ENCODE data around the gene POLG.
A peak's percentile ranks its signal among the peaks of the same experiment; 100 is the strongest.

Gene POLG

DNA sequence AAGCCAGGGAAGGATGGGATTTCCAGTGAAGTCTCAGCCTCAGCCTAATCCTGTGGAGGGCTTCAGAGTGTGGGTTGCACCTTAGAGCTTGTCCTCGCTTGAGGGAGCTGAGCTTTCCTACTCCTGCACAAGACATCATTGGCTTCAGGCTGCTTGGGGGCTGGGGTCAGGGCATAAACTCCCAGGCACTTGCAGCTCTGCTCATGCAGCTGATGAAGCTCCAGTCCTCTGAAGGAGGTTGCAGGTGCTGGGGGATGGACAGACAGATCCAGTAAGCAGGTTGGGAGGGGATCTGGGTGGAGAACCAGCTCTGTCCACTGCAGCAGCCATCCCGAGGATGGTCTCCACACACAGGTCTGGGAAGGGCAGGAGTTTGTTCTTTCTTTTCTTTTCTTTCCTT, 19.4 kb upstream of the POLG start:
- DNase-seq: no peak

DNA sequence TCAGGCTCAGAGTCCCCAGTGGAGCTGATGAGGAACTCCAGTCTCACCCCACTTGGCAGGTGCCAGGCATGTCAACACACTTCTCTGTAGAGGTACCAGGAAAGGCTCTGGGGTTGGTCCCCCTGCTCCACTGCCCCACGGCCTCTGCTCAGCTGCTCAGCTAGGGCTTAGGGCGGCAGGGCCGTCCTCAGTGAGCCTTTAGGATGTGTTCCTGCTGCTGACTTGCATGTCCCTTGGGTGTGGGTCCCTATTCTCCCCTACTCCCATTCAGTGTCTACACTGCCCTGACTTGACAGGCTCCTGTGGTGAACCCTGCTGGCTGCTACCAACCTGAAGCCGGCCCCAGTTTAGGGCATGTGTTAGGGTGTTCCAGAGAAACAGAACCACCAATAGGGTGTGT, 17.9 kb upstream of the POLG start:
- DNase-seq: no peak

DNA sequence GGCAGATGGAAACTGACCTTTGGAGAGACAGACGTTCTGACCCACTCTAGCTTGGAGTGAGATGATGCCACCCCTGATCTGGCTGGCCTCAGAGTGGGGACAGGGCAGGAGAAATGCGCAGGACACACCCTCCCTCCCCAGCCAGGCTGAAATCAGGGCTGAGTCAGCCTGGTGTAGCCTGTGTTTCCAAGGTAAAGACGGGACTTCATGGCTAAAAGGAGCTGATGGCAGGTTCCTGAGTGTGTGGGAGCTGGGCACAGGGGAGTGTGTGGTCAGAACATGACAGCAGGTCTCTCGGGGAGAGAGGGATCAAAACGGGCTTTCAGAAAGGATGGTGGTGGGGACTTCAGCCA, 14.6 kb upstream of the POLG start:
- no peak for DNase-seq

DNA sequence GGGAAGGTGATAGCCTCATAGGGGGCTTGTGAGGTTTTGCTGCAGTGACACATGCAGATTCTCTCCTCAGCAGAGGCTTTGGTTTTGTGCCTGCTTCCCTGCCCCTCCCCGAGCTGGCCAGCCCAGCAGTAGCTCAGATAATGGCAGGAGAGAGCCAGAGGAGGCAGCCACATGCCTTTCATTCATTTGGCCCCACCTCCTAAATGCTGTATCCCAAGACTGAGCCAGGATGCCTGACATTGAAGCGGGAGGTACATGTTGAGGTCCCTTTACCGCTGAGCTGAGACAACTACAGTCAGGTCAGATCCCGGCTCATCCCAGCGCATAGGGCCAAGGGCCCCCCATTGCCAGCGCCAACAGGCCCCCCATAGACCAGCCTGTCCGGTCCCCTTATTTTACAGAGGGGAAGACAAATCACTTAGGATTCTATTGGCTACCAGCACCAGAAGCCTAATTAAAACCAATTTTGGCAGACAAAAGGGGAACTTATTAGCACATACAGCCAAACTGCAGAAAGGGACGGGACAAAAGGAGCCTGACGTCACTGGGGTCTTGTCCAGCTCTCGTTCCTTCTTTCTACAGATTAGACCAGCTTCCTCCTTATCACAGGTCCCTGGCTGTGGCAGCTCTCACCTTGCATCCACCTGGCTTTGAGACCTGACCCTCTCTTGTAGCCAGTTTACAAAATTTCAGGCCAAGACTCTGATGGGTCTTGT, 12.1 kb upstream of the POLG start:
- DNase-seq: peak; percentile 32

DNA sequence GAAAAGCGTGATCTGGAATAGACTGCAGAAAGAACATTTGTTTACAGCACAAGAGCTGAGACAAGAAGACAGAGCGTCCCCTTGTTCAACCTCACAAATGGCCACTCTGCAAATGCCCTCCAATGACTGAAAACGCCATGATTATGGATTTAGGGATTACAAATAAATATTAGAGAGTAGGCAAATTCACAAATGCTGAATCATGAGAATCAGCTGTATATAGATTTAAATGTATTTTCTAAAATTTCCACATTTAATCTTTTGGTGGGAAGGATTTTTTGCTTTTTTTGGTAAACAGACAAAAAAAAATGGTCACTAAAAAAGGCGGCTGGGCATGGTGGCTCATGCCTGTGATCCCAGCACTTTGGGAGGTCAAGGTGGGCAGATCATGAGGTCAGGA, 10.6 kb upstream of the POLG start:
- no peak for DNase-seq

DNA sequence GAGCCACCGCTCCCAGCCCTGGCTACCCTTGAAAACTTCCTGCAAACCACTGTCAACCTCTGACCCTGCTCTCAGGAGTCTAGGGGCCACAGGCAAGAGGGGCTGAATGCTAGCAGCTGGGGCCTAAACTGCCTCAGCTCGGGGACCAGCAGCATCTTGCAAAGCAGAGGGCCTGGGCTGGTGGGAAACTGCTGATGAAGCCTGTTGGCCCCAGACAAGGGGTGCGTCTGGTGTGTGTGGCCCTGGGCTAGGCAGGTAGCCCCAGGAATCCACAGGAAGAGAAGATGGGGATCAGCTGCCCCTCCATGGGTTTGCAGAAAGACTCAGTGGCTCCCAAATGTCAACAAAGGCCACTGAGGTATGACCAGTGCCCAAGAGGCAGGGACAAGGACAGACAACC, 8.2 kb upstream of the POLG start:
- DNase-seq: no peak

DNA sequence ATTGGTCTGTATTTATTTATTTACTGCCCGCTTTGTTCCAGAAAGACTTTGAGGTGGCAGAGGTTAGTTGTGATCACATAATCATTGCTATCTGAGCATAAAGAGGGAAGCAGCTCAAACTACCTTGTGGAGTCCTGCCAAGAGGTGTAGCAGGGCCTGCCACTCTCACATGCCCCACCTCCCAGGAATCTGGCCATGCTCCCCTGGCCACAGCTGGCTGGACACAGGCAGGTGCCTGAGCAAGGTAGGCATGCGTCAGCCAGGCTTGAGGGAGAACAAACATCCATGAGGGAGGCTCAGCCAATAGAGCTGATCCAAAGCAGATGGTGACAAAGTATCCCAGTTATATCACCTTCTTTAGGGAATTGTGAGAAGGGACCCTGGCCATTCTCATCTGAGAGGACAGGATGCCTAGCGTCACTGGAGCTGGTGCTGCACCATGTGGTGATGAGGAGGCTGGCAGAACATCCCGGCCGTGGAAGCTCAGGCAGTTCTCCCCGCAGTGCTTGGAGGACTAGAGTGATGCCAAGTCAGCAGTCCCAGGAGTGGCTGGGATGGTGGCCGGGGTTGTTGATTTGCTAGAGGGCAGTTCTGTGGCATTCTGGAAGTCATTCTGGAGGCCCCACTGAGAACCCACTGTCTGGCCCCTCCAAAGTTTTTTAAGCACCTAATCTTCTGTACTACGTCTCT, 6.8 kb upstream of the POLG start:
- DNase-seq: no peak

DNA sequence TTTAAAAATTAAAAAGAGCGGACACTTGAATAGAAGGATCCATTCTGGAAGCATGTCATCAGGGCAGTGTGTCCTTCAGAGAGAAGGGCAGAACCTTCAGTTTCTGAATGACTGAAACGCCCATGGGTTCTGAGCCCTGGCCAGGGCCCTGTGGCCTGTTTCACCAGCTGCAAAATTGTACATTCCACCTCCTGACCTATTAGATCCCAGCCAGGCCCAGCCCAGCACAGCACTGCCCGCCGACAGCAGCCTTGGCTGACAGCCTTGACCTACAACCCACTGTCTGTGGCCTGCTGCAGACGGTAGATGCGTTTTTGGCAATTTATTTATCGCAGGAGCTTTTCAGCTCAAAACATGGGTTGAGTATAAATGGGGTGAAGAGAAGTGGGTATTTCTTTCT, 5.9 kb upstream of the POLG start:
- no peak for DNase-seq

DNA sequence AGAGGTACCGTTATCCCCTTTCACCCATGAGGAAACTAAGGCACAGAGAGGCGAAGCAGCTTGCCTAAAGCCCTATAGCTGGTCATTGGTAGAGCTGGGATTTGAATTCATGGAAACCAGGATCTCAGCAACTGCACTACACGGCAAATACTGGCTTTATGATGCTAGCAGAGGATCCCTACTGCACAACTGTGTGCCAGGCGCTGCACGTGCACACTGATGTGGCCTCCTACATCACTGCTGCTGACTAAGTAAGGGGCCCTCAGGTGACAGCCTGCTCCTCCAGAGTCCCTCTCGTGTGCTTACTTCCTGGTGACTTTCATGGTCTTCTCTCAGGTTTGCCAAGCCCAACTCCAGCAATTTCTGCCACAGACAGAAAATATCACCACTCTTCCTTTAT, 3.4 kb upstream of the POLG start:
- DNase-seq: no peak

DNA sequence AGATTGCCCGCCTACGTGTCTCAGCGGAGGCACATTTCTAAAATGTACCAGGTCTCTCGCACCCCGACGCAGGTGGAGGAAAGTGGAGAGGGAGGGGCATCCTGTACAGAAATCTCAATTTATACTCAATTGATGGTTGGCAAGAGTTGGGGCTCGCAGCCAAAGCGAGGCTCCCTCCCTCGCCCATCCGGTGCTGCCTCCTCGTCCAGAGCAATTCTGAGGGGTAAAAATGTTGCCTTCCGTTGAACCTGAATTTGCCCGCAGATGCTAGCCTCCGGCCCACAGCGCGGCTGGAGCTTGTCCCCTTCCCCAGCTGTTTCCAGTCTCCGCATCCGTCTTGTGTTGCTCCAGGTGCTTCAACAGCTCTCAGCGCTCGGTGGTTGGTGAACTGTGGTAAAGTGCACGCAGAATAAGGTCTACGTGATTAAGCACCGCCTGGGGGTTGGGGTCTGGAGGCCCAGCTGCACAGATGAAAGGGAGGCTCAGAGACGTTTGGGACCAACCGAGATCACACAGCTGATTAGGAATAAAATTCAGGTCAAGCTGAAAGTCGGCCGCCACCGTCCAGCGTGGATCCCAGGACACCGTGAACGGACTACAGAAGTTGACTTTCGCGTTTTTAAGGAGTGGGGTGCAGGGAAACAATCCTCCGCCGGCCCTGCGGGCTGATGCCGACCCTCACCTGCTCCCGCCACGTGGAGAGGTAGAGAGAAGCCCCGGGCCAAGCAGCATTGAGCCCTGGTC, 846 bp upstream of the POLG start:
- DNase-seq: no peak

DNA sequence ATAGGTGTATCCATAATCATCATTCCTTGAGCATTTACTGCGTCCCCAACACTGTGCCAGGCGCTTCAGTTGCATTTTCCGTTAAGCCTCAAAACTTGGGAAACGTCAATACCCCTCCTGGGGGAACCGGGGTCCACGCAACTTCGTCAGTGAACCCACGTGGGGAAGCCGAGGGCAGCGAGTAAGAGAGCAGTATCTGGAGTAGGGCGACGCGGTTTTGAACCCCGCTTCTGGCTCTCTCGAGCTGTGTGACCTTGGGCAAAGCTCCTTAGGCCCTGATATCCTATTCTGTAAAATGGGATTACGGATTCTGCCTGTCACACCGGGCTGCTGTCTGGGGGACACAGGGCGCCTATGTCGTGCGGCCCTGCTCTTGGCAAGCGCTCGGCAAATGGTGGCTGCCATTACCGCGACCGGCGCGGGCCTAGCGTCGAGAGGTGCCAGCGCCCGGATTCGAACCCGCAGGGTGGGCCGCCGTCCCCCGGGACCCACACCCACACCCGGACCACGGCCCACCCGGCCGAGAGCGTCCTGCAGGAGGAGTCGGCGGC, 590 bp downstream of the POLG start:
- no peak for DNase-seq

DNA sequence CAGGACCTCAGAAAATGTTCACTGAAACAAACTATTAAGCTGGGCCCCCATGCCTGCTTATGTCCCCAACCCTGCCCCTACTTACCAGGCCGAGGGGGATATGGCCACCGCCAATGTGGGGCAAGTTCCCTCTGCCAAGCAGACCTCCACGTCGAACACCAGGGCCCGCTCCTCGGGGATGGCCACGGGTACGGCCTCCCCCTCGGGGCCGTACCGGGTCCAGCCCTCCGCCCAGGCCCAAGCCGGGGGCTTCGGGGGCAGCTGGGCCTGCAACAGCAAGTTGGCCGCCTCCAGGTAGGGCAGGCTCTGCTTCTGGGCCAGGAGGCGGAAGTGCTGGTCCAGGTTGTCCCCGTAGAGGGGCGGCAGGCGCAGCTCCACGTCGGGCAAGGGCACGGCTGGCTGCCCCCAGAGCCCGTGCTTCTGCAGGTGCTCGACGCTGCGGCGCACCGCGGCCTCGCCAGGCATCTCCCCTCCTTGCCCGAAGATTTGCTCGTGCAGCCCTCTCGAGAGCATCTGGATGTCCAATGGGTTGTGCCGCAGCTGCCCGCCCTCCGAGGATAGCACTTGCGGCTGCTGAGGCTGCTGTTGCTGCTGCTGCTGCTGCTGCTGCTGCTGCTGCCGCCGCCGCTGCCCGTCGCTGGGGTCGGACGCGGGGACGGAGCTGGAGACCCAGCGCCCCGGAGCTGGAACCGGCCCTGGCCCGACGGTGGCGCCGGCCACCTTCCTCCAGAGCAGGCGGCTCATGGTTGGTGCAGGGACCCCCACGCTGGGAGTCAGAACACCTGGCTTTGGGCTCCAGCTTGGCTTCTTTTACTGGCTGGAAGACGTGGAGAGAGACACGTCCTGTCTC, 1.4 kb downstream of the POLG start:
- no peak for DNase-seq

DNA sequence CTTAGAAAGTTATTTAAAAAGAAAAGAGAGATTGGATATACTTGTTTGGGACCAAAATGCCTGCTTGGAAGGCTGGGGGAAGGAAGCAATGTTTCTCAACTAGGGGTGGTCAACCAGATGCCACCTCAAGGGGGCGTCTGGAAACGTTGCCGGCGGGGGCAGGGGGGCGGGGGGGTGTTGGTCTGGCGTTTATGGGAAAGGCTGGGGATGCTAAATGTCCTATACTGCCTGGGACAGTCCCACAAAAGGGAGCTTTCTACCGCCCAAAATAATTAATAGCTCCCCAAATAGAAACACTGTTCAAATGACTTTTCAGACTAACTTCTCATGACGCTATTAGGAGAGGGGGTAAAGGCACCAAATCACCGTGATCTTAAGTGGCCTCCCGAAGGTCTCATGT, 2.2 kb downstream of the POLG start:
- peak; percentile 26 for DNase-seq

DNA sequence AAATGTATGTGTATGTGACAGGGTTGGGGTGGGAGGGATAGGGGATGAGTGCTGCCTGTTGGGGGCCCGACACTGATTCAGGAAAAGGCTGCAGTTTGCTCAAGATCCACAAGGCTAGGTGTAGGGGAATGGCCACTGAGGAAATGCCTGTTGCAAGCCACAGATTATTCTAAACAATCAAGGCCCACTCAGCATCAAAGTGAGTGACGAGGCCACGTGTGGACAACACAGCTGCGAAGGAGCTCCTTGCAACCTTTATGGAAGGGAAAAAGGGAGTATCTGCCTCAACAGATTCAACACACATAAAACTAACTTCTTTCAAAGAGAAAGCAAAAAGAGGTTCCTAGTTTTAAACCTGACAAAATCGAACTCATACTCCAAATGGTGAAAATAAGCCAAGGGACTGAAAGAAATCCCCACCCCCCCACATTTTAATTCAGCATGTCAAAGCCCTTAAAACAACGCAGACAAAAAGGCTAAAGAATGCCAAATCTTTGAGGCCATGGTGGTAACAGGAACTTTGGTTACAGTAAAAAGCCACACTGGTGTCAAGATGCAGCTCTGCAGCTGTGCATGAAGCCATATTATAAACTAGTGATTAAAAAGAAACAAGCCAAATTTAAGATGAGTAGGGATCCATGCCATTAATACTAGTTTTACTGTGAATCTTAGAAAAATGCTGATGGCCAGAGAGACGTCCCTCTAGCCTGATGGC, 3.6 kb downstream of the POLG start:
- no peak for DNase-seq

DNA sequence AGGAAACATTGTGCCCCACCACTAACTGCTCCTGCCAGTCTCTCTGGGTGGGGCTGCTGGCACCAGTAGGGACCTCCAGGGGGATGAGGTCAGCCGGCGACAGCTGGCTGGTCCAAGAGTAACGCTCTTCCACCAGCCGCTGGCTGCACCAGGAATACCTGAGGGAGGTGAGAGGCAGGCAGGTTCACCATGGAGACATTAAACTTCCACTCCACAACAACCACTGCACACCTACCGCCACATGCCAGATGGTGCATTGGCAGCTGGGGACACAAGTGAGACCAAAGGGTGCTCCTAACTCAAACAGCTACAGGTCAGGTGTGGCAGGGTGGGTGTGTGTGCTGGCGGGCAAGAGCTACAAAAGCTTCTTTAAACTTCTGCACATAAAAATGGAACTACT, 4.5 kb downstream of the POLG start:
- DNase-seq: no peak

DNA sequence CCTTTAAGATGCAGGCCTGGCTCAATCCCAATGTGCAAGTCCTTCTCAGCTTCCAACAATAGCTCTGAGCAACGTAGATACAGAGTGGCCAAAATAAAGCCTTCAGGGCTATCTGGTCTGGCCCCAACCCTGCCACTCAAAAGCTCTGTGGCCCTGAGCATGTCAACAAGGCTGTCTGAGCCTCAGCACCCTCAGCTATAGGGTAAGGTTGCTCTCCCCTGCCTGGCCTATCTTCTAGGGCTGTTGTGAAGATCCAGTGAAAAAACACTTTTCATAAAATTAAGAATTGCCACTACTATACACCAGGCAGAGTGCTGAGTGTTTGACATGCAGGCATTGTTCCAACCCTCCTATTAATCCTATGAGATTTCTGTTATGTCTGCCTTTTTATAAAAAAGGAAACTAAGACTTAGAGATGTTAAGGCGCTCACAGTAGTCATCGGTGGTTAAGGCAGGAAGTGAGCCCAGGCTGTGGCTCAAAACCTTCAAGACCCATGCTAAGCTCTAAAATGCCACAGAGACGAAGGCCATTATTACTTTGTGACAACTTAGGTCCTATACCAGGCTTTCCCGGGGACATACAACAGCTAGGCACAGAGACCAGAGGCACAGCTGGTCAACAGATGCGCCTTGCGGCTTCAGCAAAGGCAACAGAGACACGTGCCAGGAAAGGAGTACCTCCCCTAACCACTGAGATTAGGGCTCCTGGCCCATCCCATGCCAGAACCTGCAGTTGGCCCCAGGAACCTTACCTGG, 5.1 kb downstream of the POLG start:
- no peak for DNase-seq

DNA sequence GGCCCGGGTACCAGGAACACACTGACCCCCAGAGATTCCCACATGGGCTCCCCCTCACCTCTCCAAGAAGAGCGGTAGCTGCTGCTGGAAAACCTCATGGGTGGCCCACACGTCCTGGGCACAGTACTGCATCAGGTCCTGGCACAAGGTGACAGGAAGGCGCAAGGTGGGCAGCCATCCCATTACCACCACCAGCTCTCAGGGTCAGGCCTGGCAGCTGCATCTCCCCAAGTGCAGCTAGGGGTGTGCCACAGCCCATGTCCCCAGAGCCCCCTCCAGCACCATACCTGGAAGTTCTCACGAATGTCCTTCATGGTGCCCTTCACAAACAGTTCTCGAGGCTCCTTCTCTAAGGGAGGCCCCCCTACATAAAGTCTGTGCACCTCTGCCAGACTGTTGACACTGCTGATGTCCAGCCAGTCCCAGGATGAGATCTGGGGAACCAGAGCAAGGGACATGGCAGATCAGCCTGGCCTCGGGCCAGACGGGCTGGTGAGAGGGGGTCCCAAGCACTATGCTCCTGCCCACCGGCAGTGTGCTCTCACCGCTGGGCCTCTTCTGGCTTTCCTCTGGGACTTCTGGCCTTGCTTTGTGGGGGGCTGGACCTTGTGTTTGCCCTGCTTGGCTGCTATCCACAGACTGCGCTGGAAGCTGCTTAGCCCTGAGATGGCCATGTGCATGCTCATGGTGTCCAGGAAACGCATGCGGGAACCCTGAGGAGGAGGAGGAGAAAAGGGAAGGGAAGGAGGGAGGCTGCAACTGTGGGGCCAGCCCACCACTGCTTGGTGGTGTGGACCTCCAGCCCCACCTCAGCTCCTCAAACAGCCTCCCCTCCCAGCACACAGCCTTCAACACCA, 6.0 kb downstream of the POLG start:
- no peak for DNase-seq

DNA sequence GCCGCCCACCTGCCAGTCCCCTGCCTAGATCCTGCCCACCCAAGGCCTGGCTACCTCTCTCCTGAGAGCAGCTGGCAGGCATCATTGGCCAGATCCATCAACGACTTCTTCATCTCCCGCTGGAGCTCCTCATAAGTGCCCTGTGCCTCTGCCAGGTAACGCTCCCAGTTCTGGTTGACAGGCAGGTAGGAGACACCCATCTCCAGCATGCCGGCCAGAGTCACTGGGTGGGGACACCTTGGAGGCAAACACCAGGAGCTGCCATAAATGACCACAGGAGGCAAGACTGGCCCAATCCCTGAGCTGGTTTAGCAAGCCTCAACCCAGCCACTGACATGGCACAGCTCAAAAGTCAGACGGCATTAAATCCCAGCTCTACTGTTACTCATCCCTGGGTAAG, 7.5 kb downstream of the POLG start:
- no peak for DNase-seq

DNA sequence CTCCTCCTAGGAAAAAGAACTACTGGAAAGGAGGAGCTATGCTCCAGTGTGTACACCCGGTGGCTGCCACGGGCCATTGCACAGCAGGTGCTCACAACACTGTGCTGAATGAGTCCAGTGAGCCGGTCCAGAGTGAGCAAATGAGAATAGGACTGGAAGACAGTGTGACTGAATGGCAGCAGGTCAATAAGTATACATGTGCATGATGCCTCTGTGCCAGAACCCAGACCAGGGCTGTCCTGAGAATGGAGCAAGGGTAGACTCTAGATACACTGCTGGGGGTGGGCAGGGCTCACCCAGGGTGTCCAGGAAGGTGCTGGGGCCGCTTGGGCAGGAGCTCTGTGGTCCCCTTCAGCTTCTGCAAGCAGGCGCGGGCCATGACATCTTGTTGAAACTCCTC, 8.3 kb downstream of the POLG start:
- DNase-seq: no peak

DNA sequence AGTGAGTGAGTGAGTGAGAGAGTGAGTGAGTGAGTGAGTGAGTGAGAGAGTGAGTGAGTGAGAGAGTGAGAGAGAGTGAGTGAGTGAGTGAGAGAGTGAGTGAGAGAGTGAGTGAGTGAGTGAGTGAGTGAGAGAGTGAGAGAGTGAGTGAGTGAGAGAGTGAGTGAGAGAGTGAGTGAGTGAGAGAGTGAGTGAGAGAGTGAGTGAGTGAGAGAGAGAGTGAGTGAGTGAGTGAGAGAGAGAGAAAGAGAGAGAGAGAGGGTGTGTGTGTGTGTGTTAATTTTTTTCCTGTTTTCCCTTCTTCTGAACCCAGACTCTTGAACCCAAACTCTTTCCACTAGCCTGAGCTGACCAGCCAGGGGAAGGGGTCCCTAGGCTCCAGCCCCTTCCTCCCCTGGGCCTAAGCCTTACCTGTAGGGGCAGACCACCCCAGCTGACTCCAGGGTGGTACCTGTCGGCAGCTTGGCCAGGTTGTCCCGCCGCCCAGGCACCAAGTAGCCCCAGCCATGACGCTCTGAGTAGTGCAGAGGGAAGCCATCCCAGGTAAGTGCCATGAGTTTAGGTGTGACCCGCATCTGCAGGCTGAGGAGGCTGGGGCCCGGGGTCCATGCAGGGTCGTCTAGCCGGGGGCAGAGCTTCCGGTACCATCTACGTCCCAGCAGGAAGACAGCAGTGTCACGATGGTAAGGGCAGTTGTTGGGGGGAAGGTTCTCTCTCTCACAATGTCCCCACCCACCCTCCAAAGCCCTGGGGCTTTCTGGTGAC, 9.4 kb downstream of the POLG start:
- DNase-seq: no peak

Data from OCI-M1 (cell line).